H1 (cell line): Measurements from ENCODE around the gene ARHGAP10. TPM values are rescaled to one million over a fixed set of nuclear protein-coding genes. Genes with fewer than 3 reads are reported as not detected.

Experiments
- CTCF ChIA-PET: fragments of 300-600 bp; sonication (Branson Sonifier 250); formaldehyde crosslinking; loops from one replicate; lab custom pipeline; 2021; ENCODE audit not compliant: partially characterized antibody; lab: Charles Lee
- POLR2A ChIA-PET: fragments of 300-600 bp; sonication (Branson Sonifier 250); formaldehyde crosslinking; loops from one replicate; lab custom pipeline; 2021; ENCODE audit warnings: inconsistent platforms; ENCODE audit not compliant: partially characterized antibody; lab: Charles Lee
- DNase-seq, 2 experiments: peaks; one replicate each; pipeline versions ENCODE4 v3.0.0 to v3.0.0-alpha.2; 2010 to 2022; ENCODE audit warnings: low spot score in 2 of 2, low read depth in 1 of 2, mixed read lengths in 1 of 2
- FAIRE-seq: peaks from 2 replicates; lab custom pipeline; 2011; peaks lifted over from hg19 to GRCh38; lab: Jason Lieb, UNC
- H2AFZ ChIP-seq: 2 replicates; pipeline ENCODE4 v1.8.1; 2012; ENCODE audit warnings: low read length, inconsistent platforms
- H2AK5ac ChIP-seq: 2 replicates; pipeline ENCODE4 v1.6.1; 2013; ENCODE audit warnings: low read depth, low read length
- H2BK120ac ChIP-seq: replicated peaks from 2 replicates; pipeline ENCODE3; 2013; ENCODE audit warnings: low read depth, low read length, inconsistent platforms
- H2BK12ac ChIP-seq: 2 replicates; pipeline ENCODE4 v1.6.1; 2013; ENCODE audit warnings: low read depth, low read length
- H2BK15ac ChIP-seq: 2 replicates; pipeline ENCODE4 v1.6.1; 2013; ENCODE audit warnings: low read length
- H2BK20ac ChIP-seq: 2 replicates; pipeline ENCODE4 v1.6.1; 2013; ENCODE audit warnings: low read length
- H2BK5ac ChIP-seq: 2 replicates; pipeline ENCODE4 v1.6.1; 2013; ENCODE audit warnings: low read depth, low read length
- H3K14ac ChIP-seq: 2 replicates; pipeline ENCODE4 v1.6.1; 2013; ENCODE audit warnings: inconsistent platforms; ENCODE audit not compliant: insufficient read length
- H3K18ac ChIP-seq: 2 replicates; pipeline ENCODE4 v1.6.1; 2013; ENCODE audit warnings: low read length; ENCODE audit errors: extremely low read depth
- H3K23ac ChIP-seq: 2 replicates; pipeline ENCODE4 v1.6.1; 2013; ENCODE audit warnings: inconsistent platforms; ENCODE audit not compliant: insufficient read length
- H3K23me2 ChIP-seq: 2 replicates; pipeline ENCODE4 v1.6.1; 2013; ENCODE audit warnings: low read depth, low read length
- H3K27ac ChIP-seq: 2 replicates; pipeline ENCODE4 v1.6.1; 2011; ENCODE audit warnings: low read depth, low read length, inconsistent platforms
- H3K27me3 ChIP-seq, 4 experiments: replicated peaks in 1 of 4; 1 replicate in 1 of 4; 2 replicates in 3 of 4; pipeline versions ENCODE4 v1.6.1 to v1.8.1; 2011 to 2013; ENCODE audit warnings: low read length in 3 of 4, mild to moderate bottlenecking in 3 of 4, inconsistent platforms in 2 of 4, mixed read lengths in 2 of 4, moderate library complexity in 1 of 4; ENCODE audit not compliant: control insufficient read depth in 3 of 4, insufficient read depth in 3 of 4; ENCODE audit errors: extremely low read depth in 1 of 4
- H3K36me3 ChIP-seq, 4 experiments: 2 replicates each; pipeline versions ENCODE4 v1.6.1 to v1.8.1; 2011 to 2013; ENCODE audit warnings: mild to moderate bottlenecking in 4 of 4, low read length in 3 of 4, moderate library complexity in 2 of 4, control low read depth in 1 of 4, inconsistent platforms in 1 of 4; ENCODE audit not compliant: insufficient read depth in 4 of 4, control insufficient read depth in 2 of 4
- H3K4ac ChIP-seq: replicated peaks from 2 replicates; pipeline ENCODE3; 2013; ENCODE audit warnings: low read length, low read depth, mixed read lengths, inconsistent platforms; ENCODE audit not compliant: insufficient read length
- H3K4me1 ChIP-seq, 4 experiments: replicated peaks in 1 of 4; 1 replicate in 1 of 4; 2 replicates in 3 of 4; pipeline versions ENCODE4 v1.6.1 to v1.8.1; 2011 to 2013; ENCODE audit warnings: low read length in 3 of 4, inconsistent platforms in 2 of 4, mixed read lengths in 1 of 4; ENCODE audit not compliant: insufficient read depth in 4 of 4, control insufficient read depth in 3 of 4
- H3K4me2 ChIP-seq, 2 experiments: 2 replicates each; pipeline versions ENCODE4 v1.6.1 to v1.8.1; 2011 to 2013; ENCODE audit warnings: low read depth in 2 of 2, low read length in 2 of 2, control low read depth in 1 of 2, inconsistent platforms in 1 of 2, mild to moderate bottlenecking in 1 of 2; ENCODE audit not compliant: insufficient read depth in 1 of 2
- H3K4me3 ChIP-seq, 4 experiments: fragments of 200-600, 300-600 bp in 1 of 4; sonication (generic), shearing (Covaris generic), sonication (Bioruptor Twin) in 1 of 4; 2 replicates each; pipeline versions ENCODE4 v1.5.1 to v1.8.1; 2011 to 2016; ENCODE audit warnings: low read length in 4 of 4, low read depth in 3 of 4, control low read depth in 2 of 4, inconsistent platforms in 2 of 4, mild to moderate bottlenecking in 2 of 4, mixed read lengths in 1 of 4, moderate library complexity in 1 of 4; ENCODE audit not compliant: insufficient read depth in 2 of 4; ENCODE audit errors: extremely low read depth in 1 of 4
- H3K56ac ChIP-seq: replicated peaks from 2 replicates; pipeline ENCODE3; 2013; ENCODE audit warnings: low read depth, mild to moderate bottlenecking, mixed read lengths, low read length, inconsistent platforms; ENCODE audit not compliant: insufficient read length
- H3K79me1 ChIP-seq: 2 replicates; pipeline ENCODE4 v1.6.1; 2013; ENCODE audit warnings: low read depth, low read length, control low read depth
- H3K79me2 ChIP-seq, 2 experiments: 2 replicates each; pipeline versions ENCODE4 v1.6.1 to v1.8.1; 2012 to 2013; ENCODE audit warnings: low read length in 2 of 2, mild to moderate bottlenecking in 2 of 2, inconsistent platforms in 1 of 2; ENCODE audit not compliant: insufficient read depth in 2 of 2, control insufficient read depth in 1 of 2
- H3K9ac ChIP-seq, 4 experiments: replicated peaks in 1 of 4; 1 replicate in 1 of 4; 2 replicates in 3 of 4; pipeline versions ENCODE4 v1.6.1 to v1.8.1; 2011 to 2013; ENCODE audit warnings: low read depth in 3 of 4, low read length in 3 of 4, control low read depth in 2 of 4, mild to moderate bottlenecking in 2 of 4, moderate library complexity in 2 of 4, inconsistent platforms in 1 of 4; ENCODE audit errors: extremely low read depth in 1 of 4
- H3K9me3 ChIP-seq, 2 experiments: 2 replicates each; pipeline versions ENCODE4 v1.6.1 to v1.8.1; 2012 to 2013; ENCODE audit warnings: mild to moderate bottlenecking in 2 of 2, moderate library complexity in 2 of 2, control low read depth in 1 of 2, inconsistent platforms in 1 of 2, low read depth in 1 of 2, low read length in 1 of 2, mixed read lengths in 1 of 2; ENCODE audit not compliant: insufficient read depth in 2 of 2
- H4K20me1 ChIP-seq, 2 experiments: replicated peaks in 1 of 2; 2 replicates each; pipeline versions ENCODE3 to v1.8.1; 2011 to 2013; ENCODE audit warnings: inconsistent platforms in 2 of 2, low read length in 2 of 2, mild to moderate bottlenecking in 1 of 2; ENCODE audit not compliant: insufficient read depth in 2 of 2, control insufficient read depth in 1 of 2
- H4K5ac ChIP-seq: 2 replicates; pipeline ENCODE4 v1.6.1; 2013; ENCODE audit warnings: low read length, low read depth, mixed read lengths, inconsistent platforms; ENCODE audit not compliant: insufficient read length
- H4K8ac ChIP-seq: 2 replicates; pipeline ENCODE4 v1.8.0; 2013; ENCODE audit warnings: mild to moderate bottlenecking, moderate library complexity, low read length, inconsistent platforms; ENCODE audit not compliant: insufficient read depth; ENCODE audit errors: extremely low read depth
- H4K91ac ChIP-seq: replicated peaks from 2 replicates; pipeline ENCODE3; 2013; ENCODE audit warnings: low read length, mixed read lengths, inconsistent platforms; ENCODE audit not compliant: insufficient read length
- ATF2 ChIP-seq: IDR thresholded peaks from 2 replicates; pipeline ENCODE4 v1.6.1; 2012; ENCODE audit warnings: low read length, inconsistent platforms
- ATF3 ChIP-seq: IDR thresholded peaks from 2 replicates; pipeline ENCODE4 v1.6.1; 2011; ENCODE audit warnings: low read depth, mild to moderate bottlenecking, low read length; ENCODE audit not compliant: insufficient read depth
- CEBPB ChIP-seq: IDR thresholded peaks from 2 replicates; pipeline ENCODE4 v1.6.1; 2012; ENCODE audit warnings: low read depth, low read length
- CHD2 ChIP-seq: IDR thresholded peaks from 2 replicates; pipeline ENCODE4 v1.6.1; 2012; ENCODE audit warnings: low read length, improper control_type of control experiment
- CREB1 ChIP-seq: IDR thresholded peaks from 2 replicates; pipeline ENCODE4 v1.6.1; 2012; ENCODE audit warnings: inconsistent platforms
- EP300 ChIP-seq, 2 experiments: IDR thresholded peaks; 1 replicate in 1 of 2; 2 replicates in 1 of 2; pipeline ENCODE4 v1.6.1; 2011 to 2012; ENCODE audit warnings: low read depth in 2 of 2, low read length in 2 of 2, mild to moderate bottlenecking in 2 of 2, borderline replicate concordance in 1 of 2, inconsistent platforms in 1 of 2, moderate library complexity in 1 of 2
- MAX ChIP-seq: IDR thresholded peaks from 2 replicates; pipeline ENCODE4 v1.6.1; 2012; ENCODE audit warnings: inconsistent platforms
- RXRA ChIP-seq: IDR thresholded peaks from 2 replicates; pipeline ENCODE4 v1.6.1; 2011; ENCODE audit warnings: low read depth, mild to moderate bottlenecking, low read length, moderate library complexity; ENCODE audit not compliant: insufficient read depth
- SAP30 ChIP-seq: fragments of 300-600 bp; sonication (generic); IDR thresholded peaks from 2 replicates; pipeline ENCODE4 v1.7.1; 2012; ENCODE audit warnings: low read length, moderate library complexity, mild to moderate bottlenecking, inconsistent platforms; ENCODE audit not compliant: insufficient read depth, insufficient replicate concordance
- YY1 ChIP-seq: IDR thresholded peaks from 2 replicates; pipeline ENCODE4 v1.6.1; 2011; ENCODE audit warnings: low read depth, mild to moderate bottlenecking, low read length
- WGBS, 2 experiments: shearing (Covaris generic) in 1 of 2; methylation state at CpG; one replicate each; pipeline versions ENCODE4 v1.1.6 to v1.1.7; 2013 to 2015; ENCODE audit warnings: low lambda C conversion rate in 2 of 2, mixed read lengths in 2 of 2, inconsistent platforms in 1 of 2, low coverage in 1 of 2, missing lambda C conversion rate in 1 of 2; ENCODE audit not compliant: insufficient replicate concordance in 2 of 2, insufficient coverage in 1 of 2, insufficient read length in 1 of 2; ENCODE audit errors: extremely low coverage in 1 of 2, missing lambda C conversion rate in 1 of 2; 5-methylcytosine and 5-hydroxymethylcytosine counted together
- polyA plus RNA-seq, 7 experiments: library from polyadenylated mRNA; depleted of rRNA in 3 of 7; stranded (reverse) in 5 of 7; unstranded in 2 of 7; fragments of >200 nt in 5 of 7; fragments of 200-250 nt in 2 of 7; gene quantifications; 1 replicate in 5 of 7; 2 replicates in 1 of 7; 4 replicates in 1 of 7; pipeline versions ENCODE4 v1.2.1 to v1.2.3, GENCODE V29; 2011 to 2013; ENCODE audit warnings: missing spikeins in 2 of 7, mixed read lengths in 2 of 7
- total RNA-seq: library from RNA; stranded (reverse); fragmentation: NEBNext Ultra II Directional; extraction: Animal tissue kit (Norgen Biotek cat#: 25700); gene quantifications from 2 replicates; pipeline ENCODE4 v1.2.1, GENCODE V29; 2021

The ARHGAP10 gene
- total and polyA plus RNA-seq, 2 of the 8 experiments (the other 6 are each of a cell fraction or from before 2014, with no cell fraction given), result 3.7 to 6.1 TPM

- no peak overlapping the region for H4K8ac ChIP-seq
- 89% methylated on average over 5 of the region's 5 CpGs; no CpG with 5 or more reads in 1 of the 2 experiments for WGBS, 2 experiments
- no peak overlapping the region for H4K5ac ChIP-seq
- no peak overlapping the region for H3K27ac ChIP-seq
- no peaks in the 10 kb centered on the region for H3K79me1 ChIP-seq
- ChIA-PET POLR2A (interaction anchor here (0.7 kb wide), 1 partner anchor 791 kb away, joined by 3 read pairs; no protein-coding TSS in a partner anchor), CTCF (interaction anchor here (0.7 to 3.6 kb wide), 5 partner anchors 11 to 1641 kb away, joined by 3 to 16 read pairs (median 4); no protein-coding TSS in a partner anchor)
- no peaks in the 10 kb centered on the region for H3K9me3 ChIP-seq
- no peak overlapping the region for H3K9ac ChIP-seq
- H2BK20ac ChIP-seq, result no peak overlapping the region
- H3K79me2 ChIP-seq, result no peaks in the 10 kb centered on the region
- FAIRE-seq (no peak), DNase-seq (no peak)
- no peak overlapping the region for H2BK5ac ChIP-seq
- no peak overlapping the region for H2BK12ac ChIP-seq
- no peak overlapping the region for H3K18ac ChIP-seq
- H3K23me2 ChIP-seq, result no peaks in the 10 kb centered on the region
- H3K4ac ChIP-seq, result no peak overlapping the region
- no peaks in the 10 kb centered on the region; a peak in 1 of 7 replicates for H3K4me1 ChIP-seq
- H4K91ac ChIP-seq, result no peak overlapping the region
- no peak overlapping the region for H3K14ac ChIP-seq
- H3K23ac ChIP-seq, result no peak overlapping the region
- no peak overlapping the region for H2AK5ac ChIP-seq
- H3K27me3 ChIP-seq, result no peaks in the 10 kb centered on the region
- H4K20me1 ChIP-seq, result no peaks in the 10 kb centered on the region
- H3K36me3 ChIP-seq, result no peaks in the 10 kb centered on the region
- H2BK15ac ChIP-seq, result no peak overlapping the region
- H3K56ac ChIP-seq, result no peak overlapping the region
- H3K4me3 ChIP-seq, result no peak overlapping the region
- no peak overlapping the region for H2BK120ac ChIP-seq
- H2AFZ ChIP-seq, result no peak overlapping the region
- no peak overlapping the region for H3K4me2 ChIP-seq
- TF ChIP-seq ATF3 (no peak), CEBPB (no peak), SAP30 (no peak), MAX (no peak), CREB1 (no peak), EP300 (IDR thresholded peaks at IDR 0.05; ENCODE audit: borderline replicate concordance in 1 of 2, low read depth in 2 of 2, low read length in 2 of 2) (no peak), ATF2 (no peak), YY1 (no peak), CHD2 (no peak), RXRA (no peak)
Measured at GRCh38 chr4:147824316-147824715, 92.4 kb downstream of the ARHGAP10 start.
